GM20000 (cell line): ENCODE data around the gene PMPCA.

Experiments
- DNase-seq: peaks from one replicate; pipeline ENCODE4 v3.0.0; 2012; ENCODE audit warnings: low spot score
- CTCF ChIP-seq: IDR thresholded peaks from 2 replicates; pipeline ENCODE4 v1.5.1; 2012; ENCODE audit warnings: mild to moderate bottlenecking, control low read depth; ENCODE audit errors: extremely low read depth, missing control alignments

PMPCA gene

GRCh38 chr9:136442265-136442664 is 31.8 kb downstream of the PMPCA start:
- TF ChIP-seq CTCF = no peak
- no peak for DNase-seq

- no peak for TF ChIP-seq CTCF
Observed at GRCh38 chr9:136443087-136443486, 32.6 kb downstream of the PMPCA start.

GRCh38 chr9:136443687-136444086 is 33.2 kb downstream of the PMPCA start:
- DNase-seq = no peak
- no peak for TF ChIP-seq CTCF

More at GRCh38 chr9:136443087-136443486, 32.6 kb downstream of the PMPCA start:
- DNase-seq = no peak

GRCh38 chr9:136444102-136444501 is 33.6 kb downstream of the PMPCA start:
- DNase-seq = no peak
- no peak for TF ChIP-seq CTCF

GRCh38 chr9:136445799-136446198 is 35.3 kb downstream of the PMPCA start:
- no peak for TF ChIP-seq CTCF
- DNase-seq = no peak

GRCh38 chr9:136447173-136447778 is 36.8 kb downstream of the PMPCA start:
- no peak for DNase-seq
- no peak for TF ChIP-seq CTCF

- no peak for TF ChIP-seq CTCF
- DNase-seq = no peak
Observed at GRCh38 chr9:136448655-136449054, 38.2 kb downstream of the PMPCA start.
